SHP77 (cell line): ENCODE results near the gene RTL10.
"Not testable (repeated sequence)": the region's sequence is repeated elsewhere in the genome, so short reads cannot be mapped to it uniquely, and the experiment has no call there.

Experiments
- DNase-seq, 2 experiments: peaks; one replicate each; lab custom pipeline; 2025; lab: John Stamatoyannopoulos, UW

The RTL10 gene

GRCh38 chr22:19889951-19890350 lies 35.3 kb upstream of the RTL10 start:
- DNase-seq, result peak in 1 of 2 experiments; percentile 14

- DNase-seq, result no peak
Measured at GRCh38 chr22:19888131-19888746, 33.6 kb upstream of the RTL10 start.

GRCh38 chr22:19887256-19887985 lies 32.7 kb upstream of the RTL10 start:
- no peak for DNase-seq

- DNase-seq, result no peak
Measured at GRCh38 chr22:19886605-19887255, 32.1 kb upstream of the RTL10 start.

- DNase-seq, result no peak
Measured at GRCh38 chr22:19885841-19886592, 31.3 kb upstream of the RTL10 start.

GRCh38 chr22:19884954-19885751 lies 30.5 kb upstream of the RTL10 start:
- no peak for DNase-seq

- no peak for DNase-seq
Measured at GRCh38 chr22:19884161-19884953, 29.7 kb upstream of the RTL10 start.

- DNase-seq, result not testable (repeated sequence)
Measured at GRCh38 chr22:19883446-19883845, 28.8 kb upstream of the RTL10 start.

GRCh38 chr22:19882446-19883381 lies 28.0 kb upstream of the RTL10 start:
- no peak for DNase-seq

GRCh38 chr22:19880786-19881569 lies 26.3 kb upstream of the RTL10 start:
- no peak for DNase-seq

GRCh38 chr22:19879992-19880785 lies 25.5 kb upstream of the RTL10 start:
- DNase-seq, result no peak

GRCh38 chr22:19879643-19879991 lies 24.9 kb upstream of the RTL10 start:
- no peak for DNase-seq

GRCh38 chr22:19879246-19879570 lies 24.5 kb upstream of the RTL10 start:
- DNase-seq, result no peak

- DNase-seq, result no peak
Measured at GRCh38 chr22:19878461-19879245, 24.0 kb upstream of the RTL10 start.

GRCh38 chr22:19877626-19878339 lies 23.1 kb upstream of the RTL10 start:
- DNase-seq, result no peak

GRCh38 chr22:19876941-19877625 lies 22.4 kb upstream of the RTL10 start:
- no peak for DNase-seq
